PC-3 (cell line): ENCODE results near the gene BORCS5.

Experiments used
- EZH2 ChIP-seq: fragments of 300-600 bp; sonication (generic); IDR thresholded peaks from one replicate; pipeline ENCODE4 v1.6.1; 2017; ENCODE audit warnings: antibody characterized with exemption, mild to moderate bottlenecking, low read length; ENCODE audit not compliant: unreplicated experiment
- TF ChIP-seq, protein P1 (sequence below): fragments of 300-600 bp; sonication (generic); conservative IDR thresholded peaks from 2 replicates; pipeline ENCODE4 v1.5.1; 2017; ENCODE audit warnings: antibody characterized with exemption, low read depth, mild to moderate bottlenecking, low read length

DNA sequence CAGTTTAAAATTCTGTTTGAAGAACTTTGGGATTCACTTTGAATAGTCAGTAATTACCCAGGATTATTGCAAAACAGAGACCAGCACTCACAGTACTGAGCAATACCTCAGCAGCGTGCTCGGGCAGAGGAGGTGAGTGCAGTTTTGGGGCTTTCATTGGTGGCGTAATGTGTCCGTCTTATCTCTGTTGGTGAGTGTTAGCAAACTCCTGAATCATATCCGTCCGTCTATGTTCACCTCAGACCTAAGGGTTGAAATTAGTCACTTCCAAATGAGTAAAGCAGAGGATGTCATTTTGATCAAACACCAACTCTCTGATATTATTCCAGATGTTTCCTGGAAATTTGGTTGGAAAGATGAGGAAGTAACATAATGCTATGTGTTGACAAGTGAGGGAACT lies 82.8 kb downstream of the BORCS5 start:
- TF ChIP-seq, protein P1, sequence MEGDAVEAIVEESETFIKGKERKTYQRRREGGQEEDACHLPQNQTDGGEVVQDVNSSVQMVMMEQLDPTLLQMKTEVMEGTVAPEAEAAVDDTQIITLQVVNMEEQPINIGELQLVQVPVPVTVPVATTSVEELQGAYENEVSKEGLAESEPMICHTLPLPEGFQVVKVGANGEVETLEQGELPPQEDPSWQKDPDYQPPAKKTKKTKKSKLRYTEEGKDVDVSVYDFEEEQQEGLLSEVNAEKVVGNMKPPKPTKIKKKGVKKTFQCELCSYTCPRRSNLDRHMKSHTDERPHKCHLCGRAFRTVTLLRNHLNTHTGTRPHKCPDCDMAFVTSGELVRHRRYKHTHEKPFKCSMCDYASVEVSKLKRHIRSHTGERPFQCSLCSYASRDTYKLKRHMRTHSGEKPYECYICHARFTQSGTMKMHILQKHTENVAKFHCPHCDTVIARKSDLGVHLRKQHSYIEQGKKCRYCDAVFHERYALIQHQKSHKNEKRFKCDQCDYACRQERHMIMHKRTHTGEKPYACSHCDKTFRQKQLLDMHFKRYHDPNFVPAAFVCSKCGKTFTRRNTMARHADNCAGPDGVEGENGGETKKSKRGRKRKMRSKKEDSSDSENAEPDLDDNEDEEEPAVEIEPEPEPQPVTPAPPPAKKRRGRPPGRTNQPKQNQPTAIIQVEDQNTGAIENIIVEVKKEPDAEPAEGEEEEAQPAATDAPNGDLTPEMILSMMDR: no peak
- TF ChIP-seq EZH2: no peak
